ENCODE measurements around the gene PRKCD. TPM values are rescaled to one million over a fixed set of nuclear protein-coding genes. Genes with fewer than 3 reads are reported as not detected.
A peak's percentile ranks its signal among the peaks of the same experiment; 100 is the strongest.

PRKCD gene
- total and polyA plus RNA-seq, 11 donors, result 5.3 to 44.5 (median 11.6) TPM

DNA sequence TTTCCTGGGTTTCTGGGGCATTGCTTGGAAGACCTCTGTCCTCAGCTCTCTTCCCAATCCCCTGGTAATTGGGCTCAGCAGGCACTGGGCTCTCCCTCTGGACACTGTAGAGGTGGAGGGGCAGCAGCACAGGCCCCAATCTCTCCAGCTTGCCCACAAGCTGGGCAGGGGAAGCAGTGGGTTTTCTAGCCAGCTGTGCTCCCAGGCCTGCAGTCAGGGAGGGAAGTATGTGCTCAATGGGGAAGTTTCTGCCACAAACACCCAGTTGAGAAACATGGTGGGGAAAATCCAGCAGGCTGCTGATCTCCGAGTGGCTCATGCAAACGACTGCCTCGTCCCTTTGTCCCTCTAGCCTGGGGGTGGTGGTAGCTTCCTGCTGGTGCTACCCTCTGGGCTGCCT lies 18.0 kb upstream of the PRKCD start:
- ATAC-seq, result peak; percentile 23 to 52 (median 38)

DNA sequence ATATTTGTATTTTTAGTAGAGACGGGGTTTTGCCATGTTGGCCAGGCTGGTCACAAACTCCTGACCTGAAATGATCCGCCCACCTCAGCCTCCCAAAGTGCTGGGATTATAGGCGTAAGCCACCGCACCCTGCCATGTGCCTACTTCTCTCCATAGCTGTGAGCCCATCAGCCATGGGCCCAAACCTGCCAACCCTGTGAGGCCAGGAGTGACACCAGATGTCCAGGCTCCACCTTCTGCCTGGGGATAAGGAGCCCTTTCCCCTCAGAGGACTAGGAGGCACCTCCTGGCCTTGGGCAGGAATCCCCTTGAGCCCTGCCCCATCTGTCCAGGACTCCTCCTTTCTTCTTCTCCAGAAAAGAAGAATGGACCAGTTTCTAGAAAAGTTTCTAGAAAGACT lies 16.6 kb upstream of the PRKCD start:
- Histone ChIP-seq H3K36me3 (no peaks in the 10 kb centered on the region), H3K4me3 (no peak overlapping the region), H3K27me3 (no peaks in the 10 kb centered on the region), H3K9me3 (no peaks in the 10 kb centered on the region), H3K27ac (no peak overlapping the region), H3K4me1 (peaks cover 0 to 59% (median 6%) of the 10 kb centered on the region in 12 donors)
- no peak for ATAC-seq
- TF ChIP-seq, protein P1, sequence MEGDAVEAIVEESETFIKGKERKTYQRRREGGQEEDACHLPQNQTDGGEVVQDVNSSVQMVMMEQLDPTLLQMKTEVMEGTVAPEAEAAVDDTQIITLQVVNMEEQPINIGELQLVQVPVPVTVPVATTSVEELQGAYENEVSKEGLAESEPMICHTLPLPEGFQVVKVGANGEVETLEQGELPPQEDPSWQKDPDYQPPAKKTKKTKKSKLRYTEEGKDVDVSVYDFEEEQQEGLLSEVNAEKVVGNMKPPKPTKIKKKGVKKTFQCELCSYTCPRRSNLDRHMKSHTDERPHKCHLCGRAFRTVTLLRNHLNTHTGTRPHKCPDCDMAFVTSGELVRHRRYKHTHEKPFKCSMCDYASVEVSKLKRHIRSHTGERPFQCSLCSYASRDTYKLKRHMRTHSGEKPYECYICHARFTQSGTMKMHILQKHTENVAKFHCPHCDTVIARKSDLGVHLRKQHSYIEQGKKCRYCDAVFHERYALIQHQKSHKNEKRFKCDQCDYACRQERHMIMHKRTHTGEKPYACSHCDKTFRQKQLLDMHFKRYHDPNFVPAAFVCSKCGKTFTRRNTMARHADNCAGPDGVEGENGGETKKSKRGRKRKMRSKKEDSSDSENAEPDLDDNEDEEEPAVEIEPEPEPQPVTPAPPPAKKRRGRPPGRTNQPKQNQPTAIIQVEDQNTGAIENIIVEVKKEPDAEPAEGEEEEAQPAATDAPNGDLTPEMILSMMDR (IDR thresholded peaks at IDR 0.05), result no peak
- no peak for TF ChIP-seq POLR2A (IDR thresholded peaks at IDR 0.05)
- 88 to 97% (median 95%) methylated on average over 4 of the region's 4 CpGs for WGBS, 4 donors
- intact Hi-C loops (cut with DNase I), result no loop called here
- DNase-seq, result peak in 1 of 5 donors; percentile 11

More for the DNA sequence above, 18.0 kb upstream of the PRKCD start:
- Histone ChIP-seq H3K9me3 (no peaks in the 10 kb centered on the region), H3K36me3 (no peaks in the 10 kb centered on the region), H3K4me1 (peaks cover 0 to 59% (median 6%) of the 10 kb centered on the region in 12 donors), H3K4me3 (no peak overlapping the region), H3K27ac (peak overlapping the region in 1 of 12 donors; percentile 66), H3K27me3 (no peaks in the 10 kb centered on the region)
- TF ChIP-seq, protein P1 (IDR thresholded peaks at IDR 0.05), result no peak
- TF ChIP-seq POLR2A (IDR thresholded peaks at IDR 0.05), result no peak
- 68 to 82% (median 75%) methylated on average over 3 of the region's 3 CpGs for WGBS, 4 donors
- peak in 2 of 5 donors; percentile 32 to 37 for DNase-seq
- intact Hi-C loops (cut with DNase I), result no loop called here

DNA sequence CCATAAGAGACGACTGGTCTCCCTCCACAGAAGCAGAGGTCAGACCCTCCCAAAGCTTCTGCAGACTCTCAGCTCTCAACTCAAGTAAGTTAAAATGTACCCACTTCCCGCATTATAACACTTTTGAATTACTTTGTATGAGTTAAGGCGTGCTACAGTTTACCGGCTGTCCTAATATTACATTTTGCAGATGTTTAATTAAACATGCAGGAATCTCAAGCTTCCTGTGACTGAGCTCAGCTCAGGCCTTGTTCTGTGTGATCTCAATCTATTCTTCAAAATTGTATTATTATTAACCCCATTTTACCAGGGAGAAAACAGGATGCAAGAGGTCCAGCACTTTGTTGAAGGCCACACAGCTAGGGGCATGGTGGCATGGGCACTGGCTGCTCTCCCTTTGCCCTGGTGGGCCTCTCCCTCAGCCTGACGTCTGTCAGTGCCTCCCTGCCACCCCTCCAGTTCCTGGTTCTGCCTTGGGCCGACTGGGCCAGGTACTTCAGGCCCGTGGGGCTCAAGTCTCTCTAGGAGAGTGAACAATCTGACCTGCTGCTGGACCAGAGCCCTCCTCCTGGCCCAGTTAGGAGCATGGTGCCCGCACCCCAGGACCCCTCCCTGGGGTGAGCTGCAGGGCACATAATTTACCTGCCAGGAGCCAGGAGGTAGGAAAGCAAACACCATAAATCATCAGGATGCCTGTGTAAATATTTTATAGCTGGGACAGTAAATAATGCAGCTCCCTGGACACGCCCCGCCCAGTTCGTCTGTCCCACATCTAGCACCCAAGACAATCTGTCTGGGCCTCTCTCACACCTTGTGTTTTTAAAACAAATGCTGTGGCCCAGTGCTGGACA lies 15.9 kb upstream of the PRKCD start:
- WGBS, 4 donors, result 74 to 78% (median 75%) methylated on average over 11 of the region's 11 CpGs
- intact Hi-C loops (cut with DNase I), result no loop called here
- no peak for ATAC-seq

DNA sequence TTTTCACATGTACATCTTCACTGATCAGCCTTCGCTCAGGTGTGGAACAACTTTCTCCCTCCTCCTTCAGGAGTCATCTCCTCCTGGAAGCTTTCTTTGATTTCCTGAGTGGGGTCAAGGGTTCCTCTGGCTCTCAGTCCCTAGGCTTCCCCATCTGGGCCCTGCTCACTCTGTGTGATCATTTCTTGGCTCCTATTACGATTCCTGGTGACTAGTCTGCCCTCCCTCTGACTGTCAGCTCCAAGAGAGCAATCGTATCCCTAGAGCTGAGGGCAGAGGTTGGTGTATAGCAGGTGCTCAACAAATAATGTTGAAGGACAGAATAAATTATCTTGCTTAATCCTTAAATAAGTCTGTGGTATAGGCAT lies 15.3 kb upstream of the PRKCD start:
- intact Hi-C loops (cut with DNase I), result no loop called here
- H3K4me3 ChIP-seq, result no peak overlapping the region
- ATAC-seq (no peak), DNase-seq (no peak)
- no peak overlapping the region for H3K27ac ChIP-seq
- 72 to 95% (median 80%) methylated on average over 3 of the region's 3 CpGs for WGBS, 4 donors
- no peaks in the 10 kb centered on the region for H3K27me3 ChIP-seq
- TF ChIP-seq POLR2A (IDR thresholded peaks at IDR 0.05), result no peak
- TF ChIP-seq, protein P1 (IDR thresholded peaks at IDR 0.05), result no peak
- H3K36me3 ChIP-seq, result no peaks in the 10 kb centered on the region
- no peaks in the 10 kb centered on the region for H3K9me3 ChIP-seq
- peaks cover 0 to 59% (median 1%) of the 10 kb centered on the region in 12 donors for H3K4me1 ChIP-seq

More for the DNA sequence above, 15.9 kb upstream of the PRKCD start:
- no peaks in the 10 kb centered on the region for H3K9me3 ChIP-seq
- H3K36me3 ChIP-seq, result no peaks in the 10 kb centered on the region
- no peak overlapping the region for H3K27ac ChIP-seq
- TF ChIP-seq POLR2A (IDR thresholded peaks at IDR 0.05), result no peak
- TF ChIP-seq, protein P1 (IDR thresholded peaks at IDR 0.05), result no peak
- no peak overlapping the region for H3K4me3 ChIP-seq
- peaks cover 0 to 59% (median 5%) of the 10 kb centered on the region in 12 donors for H3K4me1 ChIP-seq
- peak in 1 of 5 donors; percentile 5 for DNase-seq
- H3K27me3 ChIP-seq, result no peaks in the 10 kb centered on the region
